Testis (tissue), 2 donors: Measurements from ENCODE around the gene NOXRED1.
"Not testable (repeated sequence)": the region's sequence is repeated elsewhere in the genome, so short reads cannot be mapped to it uniquely, and the experiment has no call there.

Experiments used
- POLR2A ChIP-seq: fragments of 450-650 bp; IDR thresholded peaks from one replicate; pipeline ENCODE4 v1.6.1; 2017; ENCODE audit warnings: antibody characterized with exemption, mild to moderate bottlenecking, moderate library complexity
- TF ChIP-seq, protein P1 (sequence below), 3 experiments: fragments of 450-650 bp in 2 of 3; fragments of 200-600 bp in 1 of 3; sonication (generic) in 1 of 3; IDR thresholded peaks; one replicate each; pipeline ENCODE4 v1.5.1; 2016 to 2019; ENCODE audit warnings: antibody characterized with exemption in 3 of 3, mild to moderate bottlenecking in 2 of 3, moderate library complexity in 1 of 3

DNA sequence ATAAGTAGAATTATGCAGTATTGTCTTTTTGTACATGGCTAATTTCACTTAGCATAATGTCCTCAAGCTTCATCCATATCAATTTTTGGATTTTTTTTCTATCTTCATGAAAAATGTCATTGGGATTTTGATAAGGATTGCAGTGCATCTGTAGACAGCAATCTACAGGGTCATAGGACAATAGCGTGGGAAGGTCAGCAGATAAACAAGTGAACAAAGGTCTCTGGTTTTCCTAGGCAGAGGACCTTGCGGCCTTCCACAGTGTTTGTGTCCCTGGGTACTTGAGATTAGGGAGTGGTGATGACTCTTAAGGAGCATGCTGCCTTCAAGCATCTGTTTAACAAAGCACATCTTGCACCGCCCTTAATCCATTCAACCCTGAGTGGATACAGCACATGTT, 7.2 kb downstream of the NOXRED1 start:
- TF ChIP-seq, protein P1, sequence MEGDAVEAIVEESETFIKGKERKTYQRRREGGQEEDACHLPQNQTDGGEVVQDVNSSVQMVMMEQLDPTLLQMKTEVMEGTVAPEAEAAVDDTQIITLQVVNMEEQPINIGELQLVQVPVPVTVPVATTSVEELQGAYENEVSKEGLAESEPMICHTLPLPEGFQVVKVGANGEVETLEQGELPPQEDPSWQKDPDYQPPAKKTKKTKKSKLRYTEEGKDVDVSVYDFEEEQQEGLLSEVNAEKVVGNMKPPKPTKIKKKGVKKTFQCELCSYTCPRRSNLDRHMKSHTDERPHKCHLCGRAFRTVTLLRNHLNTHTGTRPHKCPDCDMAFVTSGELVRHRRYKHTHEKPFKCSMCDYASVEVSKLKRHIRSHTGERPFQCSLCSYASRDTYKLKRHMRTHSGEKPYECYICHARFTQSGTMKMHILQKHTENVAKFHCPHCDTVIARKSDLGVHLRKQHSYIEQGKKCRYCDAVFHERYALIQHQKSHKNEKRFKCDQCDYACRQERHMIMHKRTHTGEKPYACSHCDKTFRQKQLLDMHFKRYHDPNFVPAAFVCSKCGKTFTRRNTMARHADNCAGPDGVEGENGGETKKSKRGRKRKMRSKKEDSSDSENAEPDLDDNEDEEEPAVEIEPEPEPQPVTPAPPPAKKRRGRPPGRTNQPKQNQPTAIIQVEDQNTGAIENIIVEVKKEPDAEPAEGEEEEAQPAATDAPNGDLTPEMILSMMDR (IDR thresholded peaks at IDR 0.05): not testable (repeated sequence)
- not testable (repeated sequence) for TF ChIP-seq POLR2A
